Osteoblast (primary cell): ENCODE data around the gene LCN2. TPM values are rescaled to one million over a fixed set of nuclear protein-coding genes. Genes with fewer than 3 reads are reported as not detected.

Source experiments
- DNase-seq: peaks from one replicate; pipeline ENCODE4 v3.0.0; 2011; ENCODE audit warnings: low spot score, mixed read lengths; ENCODE audit not compliant: insufficient read length; ENCODE audit errors: missing footprints
- H2AFZ ChIP-seq: 2 replicates; pipeline ENCODE4 v1.6.0; 2011; ENCODE audit warnings: mild to moderate bottlenecking, low read length
- H3K27ac ChIP-seq: 2 replicates; pipeline ENCODE4 v1.5.1; 2011; ENCODE audit warnings: mild to moderate bottlenecking, low read depth, low read length, moderate library complexity
- H3K27me3 ChIP-seq: 2 replicates; pipeline ENCODE4 v1.6.0; 2012; ENCODE audit warnings: mild to moderate bottlenecking, control low read depth, inconsistent platforms, low read length, moderate library complexity; ENCODE audit not compliant: insufficient read depth
- H3K36me3 ChIP-seq: 2 replicates; pipeline ENCODE4 v1.5.1; 2011; ENCODE audit warnings: mild to moderate bottlenecking, low read length, control low read depth, moderate library complexity; ENCODE audit not compliant: insufficient read depth
- H3K4me1 ChIP-seq: 2 replicates; pipeline ENCODE4 v1.5.1; 2011; ENCODE audit warnings: mild to moderate bottlenecking, low read length, control low read depth, moderate library complexity; ENCODE audit not compliant: insufficient read depth
- H3K4me2 ChIP-seq: 2 replicates; pipeline ENCODE4 v1.6.0; 2011; ENCODE audit warnings: mild to moderate bottlenecking, low read length; ENCODE audit not compliant: insufficient read depth
- H3K4me3 ChIP-seq: fragments of 200-600 bp; sonication (generic); 3 replicates; pipeline ENCODE4 v1.5.1; 2012; ENCODE audit warnings: mild to moderate bottlenecking, low read length, inconsistent platforms; ENCODE audit not compliant: insufficient read depth
- H3K79me2 ChIP-seq: 2 replicates; pipeline ENCODE4 v1.6.0; 2012; ENCODE audit warnings: mild to moderate bottlenecking, low read length, control low read depth, inconsistent platforms; ENCODE audit not compliant: insufficient read depth
- H3K9me3 ChIP-seq: 2 replicates; pipeline ENCODE4 v1.5.1; 2011; ENCODE audit warnings: low read depth, low read length, control low read depth
- H4K20me1 ChIP-seq: 2 replicates; pipeline ENCODE4 v1.6.0; 2012; ENCODE audit warnings: mild to moderate bottlenecking, low read length, control low read depth; ENCODE audit not compliant: insufficient read depth
- CTCF ChIP-seq: IDR thresholded peaks from 2 replicates; pipeline ENCODE4 v1.5.1; 2011; ENCODE audit warnings: mild to moderate bottlenecking, low read depth, low read length, moderate library complexity; ENCODE audit errors: extremely low read depth
- total RNA-seq: library from RNA; depleted of rRNA; stranded (reverse); fragments of >200 nt; gene quantifications from 2 replicates; pipeline ENCODE4 v1.2.3, GENCODE V29; 2012

Gene LCN2
- total RNA-seq, 1 donor: not detected

DNA sequence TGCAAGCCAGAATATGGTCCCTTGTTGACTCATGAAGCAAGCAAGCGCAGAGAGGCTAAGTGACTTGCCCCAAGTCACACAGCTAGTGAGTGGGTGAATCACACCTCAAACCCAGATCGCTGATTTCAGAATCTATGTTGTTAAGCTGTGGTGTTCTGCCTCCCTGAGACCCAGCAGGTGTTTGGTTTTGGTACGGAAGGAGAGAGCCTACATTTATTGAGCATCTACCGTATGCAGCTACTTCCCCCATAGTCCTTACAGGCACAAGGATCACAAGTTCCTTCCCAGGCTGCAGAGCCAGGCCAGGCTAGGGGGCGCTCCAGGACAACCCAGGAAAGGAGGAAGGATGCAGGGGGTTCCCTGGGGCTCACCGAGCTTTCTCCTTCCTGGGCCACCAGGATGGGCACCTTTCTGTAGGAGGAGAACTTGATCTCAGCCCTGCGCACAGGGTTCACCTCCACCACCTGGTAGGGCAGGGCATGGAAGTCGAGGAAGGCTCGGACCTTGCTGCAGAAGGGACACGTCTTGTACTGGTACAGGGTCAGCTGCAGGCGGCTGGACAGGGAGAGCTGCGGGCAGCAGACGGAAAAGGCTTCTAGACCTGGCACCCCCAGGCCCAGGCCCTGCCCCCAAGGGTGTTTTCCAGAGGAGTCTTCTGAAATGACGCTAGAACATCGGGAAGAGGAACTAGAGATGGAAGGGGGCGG, 24.2 kb upstream of the LCN2 start:
- Histone ChIP-seq H3K27me3 (no peaks in the 10 kb centered on the region), H3K4me3 (no peak overlapping the region), H3K79me2 (peaks cover 27% of the 10 kb centered on the region), H4K20me1 (peaks cover 14% of the 10 kb centered on the region), H3K27ac (no peak overlapping the region), H3K4me2 (peak overlapping the region; percentile 58), H3K36me3 (peaks cover 13% of the 10 kb centered on the region), H3K9me3 (no peaks in the 10 kb centered on the region), H2AFZ (no peak overlapping the region), H3K4me1 (peaks cover 19% of the 10 kb centered on the region)
- peak; percentile 61 for TF ChIP-seq CTCF
- DNase-seq: peak; percentile 87

GRCh38 chr9:128125580-128126354, 23.5 kb upstream of the LCN2 start:
- H3K79me2 ChIP-seq: peaks cover 27% of the 10 kb centered on the region
- no peaks in the 10 kb centered on the region for H3K27me3 ChIP-seq
- H4K20me1 ChIP-seq: peaks cover 14% of the 10 kb centered on the region
- peak; percentile 76 for DNase-seq
- no peak for TF ChIP-seq CTCF
- H3K4me3 ChIP-seq: no peak overlapping the region
- no peaks in the 10 kb centered on the region for H3K9me3 ChIP-seq
- H3K36me3 ChIP-seq: peaks cover 13% of the 10 kb centered on the region
- no peak overlapping the region for H3K27ac ChIP-seq
- H2AFZ ChIP-seq: no peak overlapping the region
- H3K4me1 ChIP-seq: peaks cover 19% of the 10 kb centered on the region
- peak overlapping the region; percentile 58 for H3K4me2 ChIP-seq

DNA sequence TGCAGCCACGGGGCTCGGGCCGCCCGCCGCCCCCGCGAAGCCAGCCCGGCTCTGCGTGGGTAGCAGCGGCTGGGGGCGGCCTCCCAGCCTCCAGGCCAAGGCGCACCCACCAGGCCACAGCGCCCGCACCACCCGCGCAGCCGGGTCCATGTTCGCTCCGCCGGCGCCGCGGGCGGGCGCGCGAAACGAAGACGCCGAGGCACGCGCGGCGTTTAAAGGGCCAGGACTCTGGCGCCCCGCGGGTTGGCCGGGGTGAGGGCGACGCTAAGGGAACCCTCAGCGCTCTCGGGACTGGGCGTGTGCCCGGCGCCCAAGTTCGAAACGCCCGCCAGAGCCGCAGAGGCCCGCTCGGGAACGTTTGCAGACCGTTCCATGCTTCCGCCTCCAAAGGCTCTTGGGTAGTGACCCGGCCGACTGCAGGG, 21.7 kb upstream of the LCN2 start, which contains the start of gene PTGES2:
Gene PTGES2 (minus strand): TSS at position 162 of the 422 bp plus-strand sequence. CDS start 12 bp downstream, at position 150.
- Histone ChIP-seq H2AFZ (peak within 1 kb of the TSS; percentile 97), H3K4me1 (peaks cover 19% of the 10 kb centered on the region), H3K27ac (peak within 1 kb of the TSS; percentile 92), H3K9me3 (no peaks in the 10 kb centered on the region), H3K36me3 (peaks cover 8% of the 10 kb centered on the region), H3K79me2 (peaks cover 27% of the 10 kb centered on the region), H3K27me3 (peaks cover 10% of the 10 kb centered on the region), H3K4me3 (peak within 1 kb of the TSS; percentile 95), H3K4me2 (peak within 1 kb of the TSS; percentile 96), H4K20me1 (peaks cover 14% of the 10 kb centered on the region)
- TF ChIP-seq CTCF: no peak
- peak; percentile 97 for DNase-seq
